Measurements from ENCODE around the gene FNDC7. TPM values are rescaled to one million over a fixed set of nuclear protein-coding genes. Genes with fewer than 3 reads are reported as not detected.

The FNDC7 gene
- total and polyA plus RNA-seq, 7 donors = not detected

- intact Hi-C loops (cut with DNase I) = no loop called here
- Histone ChIP-seq H3K9me3 (no peaks in the 10 kb centered on the region), H3K36me3 (no peaks in the 10 kb centered on the region), H3K27me3 (no peaks in the 10 kb centered on the region), H3K4me3 (no peak overlapping the region), H3K4me1 (no peaks in the 10 kb centered on the region), H3K27ac (no peak overlapping the region)
- no peak for DNase-seq
- WGBS, 2 donors = 93 to 95% methylated on average over 4 of the region's 4 CpGs
- TF ChIP-seq EP300 (IDR thresholded peaks at IDR 0.05) = no peak
- no peak for TF ChIP-seq POLR2A (IDR thresholded peaks at IDR 0.05)
- TF ChIP-seq POLR2AphosphoS5 (IDR thresholded peaks at IDR 0.05) = no peak
- no peak for TF ChIP-seq CTCF (IDR thresholded peaks at IDR 0.05)
These were observed 16.8 kb downstream of the FNDC7 start for GRCh38 chr1:108729481-108729880.

DNA sequence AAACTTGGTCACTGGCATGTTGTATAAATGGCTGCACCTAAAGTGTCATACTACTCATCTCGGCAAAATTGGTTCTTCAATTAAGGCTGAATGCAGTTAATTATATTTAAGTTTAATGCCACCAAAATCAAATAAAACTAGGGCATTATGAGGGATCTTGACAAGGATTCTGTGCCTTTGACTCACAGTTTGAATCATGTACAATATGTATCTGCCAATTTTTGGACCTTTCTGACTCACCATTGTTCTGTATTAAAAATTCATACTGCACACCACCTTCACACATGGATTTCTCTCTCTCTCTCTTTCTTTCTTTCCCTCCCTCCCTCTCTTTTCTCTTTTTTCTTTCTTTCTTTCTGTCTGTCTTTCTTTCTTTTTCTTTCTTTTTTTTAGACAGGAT is 19.7 kb downstream of the FNDC7 start:
- Histone ChIP-seq H3K36me3 (no peaks in the 10 kb centered on the region), H3K27me3 (no peaks in the 10 kb centered on the region), H3K4me3 (no peak overlapping the region), H3K4me1 (no peaks in the 10 kb centered on the region), H3K9me3 (no peaks in the 10 kb centered on the region), H3K27ac (no peak overlapping the region)
- TF ChIP-seq POLR2A (IDR thresholded peaks at IDR 0.05) (no peak), CTCF (IDR thresholded peaks at IDR 0.05) (no peak), EP300 (IDR thresholded peaks at IDR 0.05) (no peak), POLR2AphosphoS5 (IDR thresholded peaks at IDR 0.05) (no peak)
- intact Hi-C loops (cut with DNase I) = no loop called here
- DNase-seq = no peak
- WGBS, 2 donors = 91 to 97% methylated on average over 1 of the region's 1 CpG

- intact Hi-C loops (cut with DNase I) = no loop called here
- H3K36me3 ChIP-seq = no peaks in the 10 kb centered on the region
- no peak overlapping the region for H3K27ac ChIP-seq
- TF ChIP-seq POLR2A (IDR thresholded peaks at IDR 0.05) = no peak
- no peak for TF ChIP-seq EP300 (IDR thresholded peaks at IDR 0.05)
- no peak for TF ChIP-seq CTCF (IDR thresholded peaks at IDR 0.05)
- no peak for TF ChIP-seq POLR2AphosphoS5 (IDR thresholded peaks at IDR 0.05)
- H3K4me3 ChIP-seq = no peak overlapping the region
- H3K4me1 ChIP-seq = no peaks in the 10 kb centered on the region
- no peak for DNase-seq
- H3K9me3 ChIP-seq = no peaks in the 10 kb centered on the region
- H3K27me3 ChIP-seq = no peaks in the 10 kb centered on the region
- WGBS, 2 donors = 96 to 100% methylated on average over 1 of the region's 1 CpG
These were observed 21.6 kb downstream of the FNDC7 start for GRCh38 chr1:108734171-108734865.

GRCh38 chr1:108742253-108742652 is 29.5 kb downstream of the FNDC7 start:
- no peaks in the 10 kb centered on the region for H3K4me1 ChIP-seq
- no peak overlapping the region for H3K4me3 ChIP-seq
- TF ChIP-seq POLR2AphosphoS5 (IDR thresholded peaks at IDR 0.05) (no peak), CTCF (IDR thresholded peaks at IDR 0.05) (no peak), EP300 (IDR thresholded peaks at IDR 0.05) (no peak), POLR2A (IDR thresholded peaks at IDR 0.05) (no peak)
- H3K27ac ChIP-seq = no peak overlapping the region
- H3K9me3 ChIP-seq = no peaks in the 10 kb centered on the region
- intact Hi-C loops (cut with DNase I) = no loop called here
- no peaks in the 10 kb centered on the region for H3K27me3 ChIP-seq
- no peak for DNase-seq
- WGBS, 2 donors = 89 to 93% methylated on average over 6 of the region's 6 CpGs
- H3K36me3 ChIP-seq = no peaks in the 10 kb centered on the region

DNA sequence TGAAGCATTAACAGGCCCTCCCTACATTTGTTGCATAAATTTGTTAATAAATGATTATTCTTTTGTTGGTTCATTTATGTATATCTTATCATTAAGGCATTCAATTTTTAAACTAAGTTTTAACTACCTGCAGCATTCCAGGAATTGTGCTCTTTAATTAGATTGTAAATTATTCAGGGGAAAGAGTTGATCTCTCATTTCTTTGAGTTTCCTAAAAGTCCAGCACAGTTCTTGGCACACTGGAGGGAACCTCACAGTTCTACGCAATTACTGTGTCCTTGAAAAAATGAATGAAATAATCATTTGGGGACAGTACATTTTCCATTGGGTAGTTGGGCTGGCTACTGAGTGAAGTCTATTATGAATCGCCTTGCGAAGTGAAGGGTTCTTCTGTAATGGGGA is 33.3 kb downstream of the FNDC7 start:
- H3K36me3 ChIP-seq = no peaks in the 10 kb centered on the region
- TF ChIP-seq POLR2AphosphoS5 (IDR thresholded peaks at IDR 0.05) = no peak
- TF ChIP-seq EP300 (IDR thresholded peaks at IDR 0.05) = no peak
- TF ChIP-seq CTCF (IDR thresholded peaks at IDR 0.05) = no peak
- no peak for TF ChIP-seq POLR2A (IDR thresholded peaks at IDR 0.05)
- no peak for DNase-seq
- no peaks in the 10 kb centered on the region for H3K27me3 ChIP-seq
- 47 to 51% methylated on average over 3 of the region's 3 CpGs for WGBS, 2 donors
- H3K4me1 ChIP-seq = peaks cover 0 to 35% (median 21%) of the 10 kb centered on the region in 4 donors
- peak overlapping the region; percentile 92 to 99 (median 98) for H3K27ac ChIP-seq
- intact Hi-C loops (cut with DNase I) = loop anchor here (2.0 to 5.0 kb wide), 3 partner anchors 131 to 187 kb away; partner anchors contain the start of gene GPSM2
- peak overlapping the region in 3 of 4 donors; percentile 68 to 87 (median 85) for H3K4me3 ChIP-seq
- no peaks in the 10 kb centered on the region for H3K9me3 ChIP-seq
